ENCODE data around the gene CCDC197. TPM values are rescaled to one million over a fixed set of nuclear protein-coding genes. Genes with fewer than 3 reads are reported as not detected.

The CCDC197 gene
- polyA plus RNA-seq, 1 experiment, result not detected

DNA sequence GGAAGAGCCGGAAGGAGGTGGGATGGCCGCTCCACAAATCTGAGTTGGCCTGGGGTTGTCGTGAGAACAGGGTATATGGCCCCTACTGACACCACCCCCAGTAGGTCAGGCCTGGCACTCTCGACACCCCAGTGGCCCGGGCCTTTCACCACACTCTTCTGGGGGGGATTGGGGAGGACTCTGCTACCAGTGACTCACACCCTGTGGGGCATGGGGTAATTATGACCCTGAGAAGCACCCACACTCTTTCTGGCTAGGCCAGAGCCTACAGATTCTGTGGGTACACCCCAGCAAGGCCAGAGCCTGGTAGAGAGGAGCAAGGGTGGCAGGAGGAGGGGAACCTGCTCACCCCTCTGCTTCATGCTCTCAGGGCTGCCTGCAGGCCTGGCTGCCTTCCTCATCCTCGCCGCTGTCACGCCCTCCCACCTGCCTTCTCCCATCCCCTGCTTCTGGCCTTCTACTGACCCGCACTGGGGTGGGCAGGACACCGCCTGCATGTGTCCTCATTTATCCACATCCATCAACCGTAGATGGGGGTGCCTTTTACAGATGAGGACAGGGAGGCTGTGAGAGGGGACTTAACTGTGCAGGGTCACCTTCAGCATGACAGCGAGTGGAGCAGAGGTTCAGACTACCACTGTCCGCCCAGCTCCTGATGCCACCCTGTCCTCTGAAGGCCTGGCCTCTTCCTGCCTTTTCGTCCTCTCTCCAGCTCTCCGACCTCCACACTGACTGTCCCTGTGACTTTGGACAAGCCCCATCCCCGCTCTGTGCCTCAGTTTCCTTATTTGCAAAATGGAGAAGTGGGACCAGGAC lies 39.1 kb upstream of the CCDC197 start:
- ChIA-PET POLR2A (no interaction called here), CTCF (interaction anchor here (1.0 to 1.9 kb wide), 2 partner anchors 19 to 121 kb away, joined by 3 to 9 read pairs; no protein-coding TSS in a partner anchor)
- no peak overlapping the region for H3K4me3 ChIP-seq (ENCODE audit: low read depth, low read length)
- no peaks in the 10 kb centered on the region for H3K9me3 ChIP-seq (ENCODE audit: control insufficient read depth, insufficient read depth, low read length)
- H3K27ac ChIP-seq (ENCODE audit: low read depth, low read length), result no peak overlapping the region
- no peaks in the 10 kb centered on the region for H3K27me3 ChIP-seq (ENCODE audit: control insufficient read depth, insufficient read depth, low read length)
- no peak for DNase-seq (ENCODE audit: low read depth, low spot score)
- TF ChIP-seq, protein P1, sequence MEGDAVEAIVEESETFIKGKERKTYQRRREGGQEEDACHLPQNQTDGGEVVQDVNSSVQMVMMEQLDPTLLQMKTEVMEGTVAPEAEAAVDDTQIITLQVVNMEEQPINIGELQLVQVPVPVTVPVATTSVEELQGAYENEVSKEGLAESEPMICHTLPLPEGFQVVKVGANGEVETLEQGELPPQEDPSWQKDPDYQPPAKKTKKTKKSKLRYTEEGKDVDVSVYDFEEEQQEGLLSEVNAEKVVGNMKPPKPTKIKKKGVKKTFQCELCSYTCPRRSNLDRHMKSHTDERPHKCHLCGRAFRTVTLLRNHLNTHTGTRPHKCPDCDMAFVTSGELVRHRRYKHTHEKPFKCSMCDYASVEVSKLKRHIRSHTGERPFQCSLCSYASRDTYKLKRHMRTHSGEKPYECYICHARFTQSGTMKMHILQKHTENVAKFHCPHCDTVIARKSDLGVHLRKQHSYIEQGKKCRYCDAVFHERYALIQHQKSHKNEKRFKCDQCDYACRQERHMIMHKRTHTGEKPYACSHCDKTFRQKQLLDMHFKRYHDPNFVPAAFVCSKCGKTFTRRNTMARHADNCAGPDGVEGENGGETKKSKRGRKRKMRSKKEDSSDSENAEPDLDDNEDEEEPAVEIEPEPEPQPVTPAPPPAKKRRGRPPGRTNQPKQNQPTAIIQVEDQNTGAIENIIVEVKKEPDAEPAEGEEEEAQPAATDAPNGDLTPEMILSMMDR (IDR thresholded peaks at IDR 0.05; ENCODE audit: low read depth, low read length), result no peak

DNA sequence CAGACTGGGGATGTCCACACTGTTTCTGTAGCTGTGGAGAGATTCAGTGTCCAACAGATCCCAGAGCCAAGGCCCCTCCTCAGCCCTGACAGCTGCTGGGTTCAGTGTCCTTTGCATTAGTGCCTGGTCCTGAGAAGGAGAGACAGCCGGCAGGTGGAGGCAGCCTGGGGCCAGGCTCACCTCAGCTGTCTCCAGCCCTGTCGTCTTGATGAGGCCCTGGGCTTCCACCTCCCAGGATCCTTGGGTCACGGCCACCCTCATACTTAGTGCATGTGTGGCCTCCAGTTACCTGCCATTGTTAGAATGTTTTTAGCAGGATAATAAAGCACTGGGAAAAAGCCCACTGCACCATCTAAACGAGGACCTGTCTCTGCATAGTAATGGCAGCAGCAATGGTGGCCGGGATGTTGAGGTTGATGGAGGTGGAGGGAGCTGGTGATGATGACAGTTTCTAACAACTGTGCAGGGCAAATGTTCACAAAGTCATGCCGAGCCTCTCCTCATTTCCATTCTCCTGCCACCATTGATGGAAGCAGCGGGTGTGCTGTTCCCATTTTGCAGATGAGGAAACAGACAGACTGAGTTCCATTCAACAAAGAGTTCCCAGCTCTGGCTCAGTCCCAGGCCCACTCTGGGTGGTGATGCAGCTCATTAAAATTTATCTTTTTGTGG lies 38.4 kb upstream of the CCDC197 start:
- Histone ChIP-seq H3K4me3 (ENCODE audit: low read depth, low read length) (no peak overlapping the region), H3K27ac (ENCODE audit: low read depth, low read length) (peak overlapping the region; percentile 82), H3K9me3 (ENCODE audit: control insufficient read depth, insufficient read depth, low read length) (no peaks in the 10 kb centered on the region), H3K27me3 (ENCODE audit: control insufficient read depth, insufficient read depth, low read length) (no peaks in the 10 kb centered on the region)
- ChIA-PET CTCF (interaction anchor here (0.8 to 2.9 kb wide), 3 partner anchors 19 to 178 kb away, joined by 3 to 17 read pairs (median 4); no protein-coding TSS in a partner anchor), POLR2A (no interaction called here)
- DNase-seq (ENCODE audit: low read depth, low spot score), result no peak
- TF ChIP-seq, protein P1 (IDR thresholded peaks at IDR 0.05; ENCODE audit: low read depth, low read length), result no peak

- H3K9me3 ChIP-seq (ENCODE audit: control insufficient read depth, insufficient read depth, low read length), result peaks cover 4% of the 10 kb centered on the region; the same call in 1 of the 2 replicates
- peak overlapping the region; percentile 82 for H3K27ac ChIP-seq (ENCODE audit: low read depth, low read length)
- no peaks in the 10 kb centered on the region for H3K27me3 ChIP-seq (ENCODE audit: control insufficient read depth, insufficient read depth, low read length)
- TF ChIP-seq, protein P1 (IDR thresholded peaks at IDR 0.05; ENCODE audit: low read depth, low read length), result no peak
- CTCF ChIA-PET, result interaction anchor here (0.6 to 2.9 kb wide), 4 partner anchors 20 to 221 kb away, joined by 3 to 17 read pairs (median 4); no protein-coding TSS in a partner anchor
- POLR2A ChIA-PET, result no interaction called here
- no peak overlapping the region for H3K4me3 ChIP-seq (ENCODE audit: low read depth, low read length)
- peak; percentile 73 for DNase-seq (ENCODE audit: low read depth, low spot score)
Measured at GRCh38 chr14:93959239-93960107, 37.6 kb upstream of the CCDC197 start.

GRCh38 chr14:93960108-93960475 lies 37.0 kb upstream of the CCDC197 start:
- H3K27ac ChIP-seq (ENCODE audit: low read depth, low read length), result no peak overlapping the region
- TF ChIP-seq, protein P1 (IDR thresholded peaks at IDR 0.05; ENCODE audit: low read depth, low read length), result no peak
- H3K9me3 ChIP-seq (ENCODE audit: control insufficient read depth, insufficient read depth, low read length), result peaks cover 4% of the 10 kb centered on the region; the same call in 1 of the 2 replicates
- no peaks in the 10 kb centered on the region for H3K27me3 ChIP-seq (ENCODE audit: control insufficient read depth, insufficient read depth, low read length)
- ChIA-PET POLR2A (interaction anchor here (0.8 kb wide), 1 partner anchor 11 kb away, joined by 5 read pairs; no protein-coding TSS in a partner anchor), CTCF (interaction anchor here (0.6 to 2.9 kb wide), 3 partner anchors 21 to 220 kb away, joined by 3 to 17 read pairs (median 4); no protein-coding TSS in a partner anchor)
- H3K4me3 ChIP-seq (ENCODE audit: low read depth, low read length), result no peak overlapping the region
- DNase-seq (ENCODE audit: low read depth, low spot score), result no peak
